HG03575 (cell line): ENCODE results near the gene ITPA.

ENCODE experiments used
- ATAC-seq: cut with Tn5 transposase; IDR thresholded peaks from one replicate; pipeline ENCODE4 v1.9.1; 2021; ENCODE audit not compliant: unreplicated experiment, insufficient number of reproducible peaks, low FRiP score; ENCODE audit errors: extremely low read depth

The ITPA gene

GRCh38 chr20:3255728-3256127, 46.4 kb downstream of the ITPA start:
- ATAC-seq: no peak

GRCh38 chr20:3258429-3258828, 49.1 kb downstream of the ITPA start:
- ATAC-seq: no peak

- ATAC-seq: no peak
These were observed 53.3 kb downstream of the ITPA start for GRCh38 chr20:3262566-3262965.

- no peak for ATAC-seq
These were observed 60.8 kb downstream of the ITPA start for GRCh38 chr20:3270051-3270450.

- no peak for ATAC-seq
These were observed 64.1 kb downstream of the ITPA start for GRCh38 chr20:3273371-3273770.
